Measurements from ENCODE around the gene IL1RL2.

IL1RL2 gene

DNA sequence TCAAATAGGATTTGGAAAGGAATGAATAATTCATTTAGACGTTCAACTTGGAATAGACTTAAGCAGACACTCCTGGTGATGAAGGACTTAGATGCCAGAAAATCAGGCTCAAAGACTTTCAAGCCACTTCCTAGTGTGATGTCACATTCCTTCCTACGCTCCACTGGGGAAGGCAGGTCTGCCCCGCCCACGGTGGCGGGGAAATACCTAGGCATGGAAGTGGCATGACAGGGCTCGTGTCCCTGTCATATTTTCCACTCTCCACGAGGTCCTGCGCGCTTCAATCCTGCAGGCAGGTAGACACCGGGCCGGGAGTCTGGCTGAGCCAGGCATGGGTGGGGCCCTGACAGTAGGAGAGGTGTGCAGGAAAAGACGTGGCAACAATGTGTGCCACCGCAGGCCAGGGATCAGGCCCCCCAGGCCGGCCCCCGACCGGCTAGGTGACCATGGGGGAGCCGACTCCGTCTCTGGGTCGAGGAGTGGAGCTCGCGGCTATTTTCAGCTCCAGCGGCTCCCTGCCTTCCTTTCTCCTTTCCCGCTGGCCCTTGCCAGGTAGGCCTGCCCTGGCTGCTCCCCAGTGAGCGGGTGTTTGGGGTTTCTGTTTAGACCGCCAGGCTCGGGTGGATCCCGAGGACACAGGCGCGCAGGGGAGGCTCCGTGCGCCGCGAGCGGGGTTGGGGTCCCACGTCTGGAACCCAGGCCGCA, at the start of gene IL1RL2:
TSS of gene IL1RL2 (plus strand) at position 233 of the 705 bp plus-strand sequence. CDS start 845 bp downstream, outside the sequence.
- DNase-seq: no peak

DNA sequence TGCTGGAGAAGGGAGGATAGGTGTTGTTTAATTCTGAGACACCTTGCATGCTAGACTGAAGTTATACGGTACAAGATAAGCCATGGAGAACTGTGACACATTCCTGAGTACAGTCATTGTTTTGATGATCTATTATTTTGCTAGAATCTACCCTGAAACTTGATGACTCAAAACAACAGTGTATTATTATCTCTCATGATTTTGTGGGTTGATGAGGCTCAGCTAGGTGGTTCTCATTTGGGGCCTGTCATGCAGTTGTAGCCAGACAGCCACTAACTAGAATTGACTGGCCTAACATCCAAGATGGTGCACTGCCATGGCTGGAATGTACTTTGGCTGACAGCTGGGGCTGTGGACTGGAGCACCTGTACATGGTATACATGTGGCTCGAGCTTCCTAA, 49.7 kb upstream of the IL1RL2 start:
- DNase-seq: no peak

GRCh38 chr2:102138331-102138730, 48.5 kb upstream of the IL1RL2 start:
- no peak for DNase-seq

DNA sequence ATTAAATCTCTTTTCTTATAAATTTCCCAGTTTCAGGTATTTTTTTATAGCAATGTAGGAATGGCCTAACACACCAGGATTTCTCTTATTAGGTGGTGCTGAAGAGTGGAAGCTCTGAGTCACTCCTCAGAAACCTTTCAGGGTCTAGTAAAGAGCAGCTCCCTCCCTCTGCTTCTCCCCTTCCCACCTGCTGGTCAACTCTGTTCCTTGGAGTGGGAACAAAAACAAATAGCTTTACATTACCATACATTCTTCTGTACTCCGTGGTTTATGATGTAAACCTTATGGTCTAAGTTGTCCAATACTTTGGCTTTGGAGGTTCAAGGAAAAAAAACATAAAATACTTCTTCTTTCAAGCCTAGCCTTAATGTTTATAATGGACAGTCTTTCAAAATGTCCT, 47.0 kb upstream of the IL1RL2 start:
- DNase-seq: no peak

- DNase-seq: no peak
Observed at GRCh38 chr2:102140377-102140776, 46.4 kb upstream of the IL1RL2 start.

DNA sequence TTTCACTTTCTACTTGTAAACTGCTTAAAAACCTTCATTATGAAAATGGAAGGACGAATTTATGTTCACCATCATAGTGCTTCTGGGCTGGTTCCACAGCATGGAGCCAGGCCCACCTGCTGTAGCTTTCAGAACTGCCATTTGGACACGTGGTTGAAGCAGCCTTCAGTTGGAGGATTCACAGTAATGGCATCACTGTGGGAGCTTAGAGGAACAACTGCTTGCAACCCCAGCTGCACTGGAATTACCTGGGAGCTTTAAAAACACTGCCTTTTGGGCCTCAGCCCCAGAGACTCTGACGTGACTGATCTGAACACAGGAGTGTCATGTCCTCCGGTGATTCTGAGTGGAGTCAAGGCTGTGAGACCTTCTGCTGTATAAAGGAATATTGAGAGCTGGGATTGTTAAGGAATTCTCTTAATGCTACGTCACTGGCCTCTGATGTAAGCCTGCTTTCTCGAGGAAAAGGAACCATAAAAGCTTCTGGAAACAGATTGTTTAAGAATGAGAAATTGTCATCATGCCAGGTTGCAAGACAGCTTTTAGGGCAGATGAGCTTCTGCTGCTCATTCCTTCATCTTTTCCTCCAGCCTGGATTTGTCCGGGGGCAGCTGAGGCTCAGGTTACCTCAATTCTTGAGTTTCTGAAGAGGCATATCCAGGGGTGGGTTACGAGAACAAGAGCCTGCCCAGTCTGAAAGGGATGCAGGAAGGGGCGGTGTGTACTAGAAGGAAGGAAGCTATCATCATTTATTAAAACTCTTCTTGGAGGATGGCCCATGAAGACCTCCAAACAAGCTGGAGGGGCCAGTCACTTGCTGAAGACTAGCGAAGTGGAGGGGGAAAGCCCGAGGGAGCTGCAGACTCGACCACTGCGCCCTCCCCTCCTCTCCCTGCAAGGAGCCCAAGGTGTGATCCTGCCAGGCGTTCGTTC, 45.5 kb upstream of the IL1RL2 start:
- DNase-seq: no peak

DNA sequence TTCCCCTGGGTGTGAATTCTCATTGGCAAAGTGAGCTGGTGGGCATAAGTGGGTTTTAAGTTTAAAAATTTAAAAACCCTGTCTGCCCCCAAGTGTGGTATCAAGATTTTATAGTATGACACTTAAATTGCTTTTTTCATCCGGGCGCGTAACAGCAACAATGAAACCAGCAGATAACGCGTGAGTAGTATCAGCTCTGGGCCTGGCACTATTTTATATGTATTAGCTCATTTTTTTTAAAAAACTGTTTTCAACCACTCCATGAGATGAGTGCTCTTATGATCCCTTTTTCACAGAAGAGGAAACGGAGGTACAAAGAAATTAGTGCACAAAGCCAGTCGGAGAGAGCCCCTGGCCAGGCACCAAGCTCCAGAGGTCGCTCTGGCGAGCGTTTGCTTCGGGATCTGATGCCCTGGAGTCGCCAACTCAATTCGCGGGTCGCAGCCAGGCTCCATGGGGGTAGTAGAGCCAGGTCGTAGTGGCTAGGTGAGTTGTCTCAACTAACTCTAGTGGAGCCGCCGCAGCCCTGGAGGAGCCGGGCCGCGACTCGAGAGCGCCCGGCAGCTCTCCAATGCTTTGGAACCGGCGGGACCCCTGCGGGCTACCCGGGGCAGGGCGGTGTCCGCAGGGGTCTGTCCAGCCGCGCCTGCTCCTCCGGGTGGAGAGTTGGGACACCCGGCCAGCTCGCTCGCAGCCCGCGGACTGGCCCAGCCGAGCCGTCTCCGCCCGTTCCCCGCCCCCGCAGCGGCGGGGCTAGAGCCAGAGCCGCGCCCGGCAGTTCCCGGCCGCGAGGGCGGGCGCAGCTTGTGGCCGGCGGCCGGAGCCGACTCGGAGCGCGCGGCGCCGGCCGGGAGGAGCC, 44.6 kb upstream of the IL1RL2 start, which contains the start of gene IL1R1:
TSS of gene IL1R1 (plus strand) at position 777 of the 859 bp plus-strand sequence. CDS start 14,979 bp downstream, outside the sequence.
- DNase-seq: no peak

DNA sequence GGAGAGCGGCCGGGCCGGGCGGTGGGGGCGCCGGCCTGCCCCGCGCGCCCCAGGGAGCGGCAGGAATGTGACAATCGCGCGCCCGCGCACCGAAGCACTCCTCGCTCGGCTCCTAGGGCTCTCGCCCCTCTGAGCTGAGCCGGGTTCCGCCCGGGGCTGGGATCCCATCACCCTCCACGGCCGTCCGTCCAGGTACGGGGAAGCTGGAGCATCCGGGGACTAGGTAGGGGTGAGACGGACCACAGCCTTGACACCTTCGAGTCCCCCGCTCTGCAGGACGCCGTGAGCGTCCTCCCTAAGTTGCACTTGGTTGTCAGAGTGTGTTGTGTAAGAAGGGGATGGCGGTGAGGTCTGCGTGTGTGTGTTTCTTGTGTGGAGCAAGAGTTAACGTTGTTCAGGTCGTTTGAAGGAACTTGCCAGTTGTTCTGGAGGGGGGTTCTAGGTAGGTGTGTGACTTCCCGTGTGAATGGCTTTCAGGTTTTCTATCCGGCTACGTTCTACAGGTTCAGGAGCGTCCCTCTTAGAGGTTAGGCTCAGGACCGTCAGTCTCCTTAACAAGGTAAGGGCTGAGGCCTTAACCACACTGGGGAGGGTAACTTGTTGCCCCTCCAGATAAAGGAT, 43.9 kb upstream of the IL1RL2 start:
- DNase-seq: no peak

DNA sequence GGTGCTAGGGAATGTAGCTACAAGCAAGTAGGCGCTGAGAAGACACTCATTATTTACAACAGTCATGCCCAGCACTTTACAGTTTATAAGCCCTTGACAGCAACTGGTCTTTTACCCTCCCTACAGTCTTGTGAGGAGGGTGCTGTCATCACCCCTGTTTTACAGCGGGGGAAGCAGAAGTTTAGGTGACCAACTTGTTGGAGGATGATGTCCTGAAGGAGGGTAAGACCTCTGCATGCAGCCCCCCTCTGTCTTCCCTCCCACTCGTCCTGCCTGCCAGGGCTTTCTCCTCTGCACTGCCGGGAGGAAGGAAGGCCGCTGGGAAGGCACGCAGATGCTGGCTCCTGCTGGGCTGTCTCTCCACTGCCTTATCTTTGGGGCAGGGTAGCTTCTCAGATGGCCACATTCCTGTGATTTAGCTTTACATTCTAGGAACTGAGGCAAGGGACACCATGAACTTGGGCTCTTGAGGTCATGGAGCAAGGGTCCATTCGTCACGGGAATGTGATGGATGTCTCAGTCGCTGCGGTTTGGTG, 43.3 kb upstream of the IL1RL2 start:
- DNase-seq: no peak

GRCh38 chr2:102144128-102144527, 42.7 kb upstream of the IL1RL2 start:
- no peak for DNase-seq

DNA sequence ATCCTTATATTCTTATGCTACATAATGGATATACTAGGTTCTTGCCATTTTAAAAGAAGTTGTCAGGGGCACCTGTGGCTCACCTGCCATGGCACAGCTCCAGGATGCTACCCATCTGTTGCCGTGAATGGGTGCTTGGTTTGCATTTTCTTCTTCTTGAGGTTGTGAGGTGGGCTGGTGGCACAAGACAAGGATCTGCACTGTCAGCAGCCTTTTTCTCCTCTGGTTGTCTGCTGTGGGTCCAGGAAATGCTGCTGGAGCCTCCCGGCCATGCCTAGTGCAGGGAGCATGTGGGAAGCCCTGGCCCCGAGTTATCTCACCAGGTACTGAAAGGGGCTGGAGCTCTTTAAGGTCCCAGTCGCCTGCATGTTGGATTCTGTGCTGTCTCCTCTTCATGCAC, 41.7 kb upstream of the IL1RL2 start:
- DNase-seq: no peak

DNA sequence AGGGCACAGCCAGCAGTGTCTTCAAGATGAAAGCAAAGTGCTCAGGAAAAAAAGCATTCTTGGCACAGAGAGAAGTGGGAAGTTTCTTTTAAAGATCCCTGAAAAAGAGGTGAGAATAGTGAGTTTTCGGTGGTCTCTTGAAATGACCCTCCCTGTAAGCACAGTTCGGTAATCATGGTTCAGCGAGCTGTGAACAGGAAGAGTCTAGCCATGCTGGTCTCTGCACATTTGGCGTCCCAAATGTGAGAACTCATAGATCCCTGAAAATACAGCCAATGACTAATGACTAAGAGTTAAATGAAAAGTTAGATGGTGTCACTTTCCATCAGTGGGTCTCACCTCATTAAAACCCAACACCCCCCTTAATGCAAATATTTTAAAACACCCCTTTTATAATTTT, 40.9 kb upstream of the IL1RL2 start:
- DNase-seq: no peak

DNA sequence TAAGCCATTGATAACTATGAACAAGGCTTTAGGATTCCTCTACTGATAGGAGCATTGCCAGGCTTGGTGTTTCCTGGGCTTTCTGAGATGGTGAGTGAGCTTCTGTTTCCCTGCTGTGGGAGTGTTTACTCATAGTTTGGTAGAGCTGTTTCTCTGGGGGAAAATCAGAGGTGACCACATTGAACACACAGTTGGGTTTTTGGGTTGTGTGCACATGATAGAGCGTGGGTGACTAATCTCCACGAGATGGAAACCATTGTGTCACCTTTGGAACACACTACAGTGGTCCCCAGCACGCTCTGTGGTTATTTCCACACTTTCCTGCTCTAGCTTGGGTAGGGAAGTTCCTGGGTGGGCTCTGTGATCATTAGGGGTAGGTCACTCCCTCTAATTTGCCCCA, 38.9 kb upstream of the IL1RL2 start:
- no peak for DNase-seq

- DNase-seq: no peak
Observed at GRCh38 chr2:102149243-102149642, 37.6 kb upstream of the IL1RL2 start.

GRCh38 chr2:102149644-102150455, 37.0 kb upstream of the IL1RL2 start:
- DNase-seq: no peak

- no peak for DNase-seq
Observed at GRCh38 chr2:102154364-102154763, 32.5 kb upstream of the IL1RL2 start.

- DNase-seq: no peak
Observed at GRCh38 chr2:102154946-102155702, 31.7 kb upstream of the IL1RL2 start.

- no peak for DNase-seq
Observed at GRCh38 chr2:102155703-102156515, 30.9 kb upstream of the IL1RL2 start.

DNA sequence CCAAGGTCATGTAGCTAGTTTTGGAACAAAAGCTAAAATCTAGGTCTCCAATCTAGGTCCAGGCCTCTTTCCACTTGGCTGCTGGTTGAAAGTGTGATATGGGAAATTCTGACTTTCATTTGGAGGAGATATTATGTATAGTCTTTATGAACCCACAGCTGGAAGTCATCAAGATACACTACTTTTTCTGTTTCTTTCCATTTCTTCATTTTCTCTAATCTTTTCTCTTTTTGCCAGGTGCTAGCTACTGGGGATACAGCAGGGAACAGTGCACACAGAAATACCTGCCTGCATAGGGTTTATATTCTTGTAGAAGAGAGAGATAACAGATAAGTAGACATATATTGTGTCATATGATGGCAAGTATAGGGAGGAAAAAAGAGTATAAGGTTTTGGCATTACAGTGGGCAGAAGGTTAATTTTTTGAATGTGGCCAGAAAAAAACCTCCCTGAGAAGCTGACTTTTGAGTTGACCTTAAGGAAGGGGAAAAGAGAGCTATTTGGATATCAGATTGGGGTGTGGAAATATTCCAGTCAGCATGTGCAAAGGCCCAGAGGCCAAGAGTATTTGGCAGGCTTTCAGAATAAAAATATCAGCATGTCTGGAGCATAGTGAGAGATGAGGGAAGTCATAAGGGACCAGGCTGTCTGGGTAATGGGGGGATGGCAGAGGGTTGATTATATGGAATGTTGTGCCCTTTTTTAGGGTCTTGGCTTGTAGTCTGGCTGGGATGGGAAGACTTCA, 28.6 kb upstream of the IL1RL2 start:
- no peak for DNase-seq
